Nasal cavity respiratory epithelium epithelial cell of viscerocranial mucosa (primary cell): ENCODE results near the gene MARCKS. TPM values are rescaled to one million over a fixed set of nuclear protein-coding genes. Genes with fewer than 3 reads are reported as not detected.

ENCODE experiments used
- total RNA-seq: library from RNA; depleted of rRNA; stranded (reverse); fragments of >200 nt; gene quantifications from 2 replicates; pipeline ENCODE4 v1.2.3, GENCODE V29; 2014

MARCKS gene, protein sequence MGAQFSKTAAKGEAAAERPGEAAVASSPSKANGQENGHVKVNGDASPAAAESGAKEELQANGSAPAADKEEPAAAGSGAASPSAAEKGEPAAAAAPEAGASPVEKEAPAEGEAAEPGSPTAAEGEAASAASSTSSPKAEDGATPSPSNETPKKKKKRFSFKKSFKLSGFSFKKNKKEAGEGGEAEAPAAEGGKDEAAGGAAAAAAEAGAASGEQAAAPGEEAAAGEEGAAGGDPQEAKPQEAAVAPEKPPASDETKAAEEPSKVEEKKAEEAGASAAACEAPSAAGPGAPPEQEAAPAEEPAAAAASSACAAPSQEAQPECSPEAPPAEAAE
- 52.3 and 99.6 TPM in 2 replicates for total RNA-seq

DNA sequence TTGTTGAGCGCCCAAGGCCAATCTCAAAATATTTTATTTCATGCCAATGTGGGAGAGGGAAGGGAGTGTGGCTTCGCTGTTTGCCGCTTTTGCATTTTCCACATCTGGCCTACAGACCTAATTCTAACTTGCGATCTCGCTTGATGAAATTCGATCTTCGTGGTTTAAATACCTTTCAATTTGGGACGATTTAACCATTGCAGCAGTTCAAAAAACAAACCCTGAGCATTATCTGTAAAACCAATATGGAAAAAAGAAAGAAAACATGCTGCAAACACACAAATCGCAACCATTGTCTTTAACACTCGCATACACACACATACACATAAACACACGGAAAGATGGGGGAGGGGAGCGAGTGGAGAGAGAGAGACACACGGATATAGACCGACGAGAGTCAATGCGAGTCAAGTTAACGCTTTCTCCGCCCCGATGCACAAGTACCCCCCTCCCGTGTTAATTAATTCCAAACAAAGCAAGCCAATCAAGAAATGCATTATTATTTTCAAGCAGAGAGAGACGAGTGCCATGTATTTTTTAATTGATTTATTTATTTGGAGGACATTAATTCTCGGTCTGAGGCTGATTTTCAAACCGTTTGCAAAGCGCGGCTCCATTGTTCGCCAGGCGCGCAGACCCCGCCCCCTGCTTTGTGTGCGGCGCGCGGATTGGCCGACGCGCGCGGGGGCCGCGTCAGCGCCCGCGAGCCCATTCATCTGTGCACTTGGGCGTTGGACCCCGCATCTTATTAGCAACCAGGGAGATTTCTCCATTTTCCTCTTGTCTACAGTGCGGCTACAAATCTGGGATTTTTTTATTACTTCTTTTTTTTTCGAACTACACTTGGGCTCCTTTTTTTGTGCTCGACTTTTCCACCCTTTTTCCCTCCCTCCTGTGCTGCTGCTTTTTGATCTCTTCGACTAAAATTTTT, at the start of gene MARCKS:
Gene MARCKS (plus strand): TSS at position 721 of the 931 bp plus-strand sequence. CDS start 401 bp downstream, outside the sequence.

Other genes starting within 250 kb of the MARCKS start
- 69.4 and 148 TPM in 2 replicates for gene HDAC2, start 113.8 kb downstream of the MARCKS start, total RNA-seq